Myocyte (in vitro differentiated cells): ENCODE results near the gene KCTD11. TPM values are rescaled to one million over a fixed set of nuclear protein-coding genes. Genes with fewer than 3 reads are reported as not detected.

Experiments
- DNase-seq: peaks from one replicate; pipeline ENCODE4 v3.0.0-alpha.2; 2012; ENCODE audit warnings: low read depth
- total RNA-seq: library from RNA; depleted of rRNA; stranded (reverse); fragments of >200 nt; gene quantifications from 2 replicates; pipeline ENCODE4 v1.2.3, GENCODE V29; 2014

Gene KCTD11
- total RNA-seq, 1 donor from 2014 or later: 10.0 TPM

DNA sequence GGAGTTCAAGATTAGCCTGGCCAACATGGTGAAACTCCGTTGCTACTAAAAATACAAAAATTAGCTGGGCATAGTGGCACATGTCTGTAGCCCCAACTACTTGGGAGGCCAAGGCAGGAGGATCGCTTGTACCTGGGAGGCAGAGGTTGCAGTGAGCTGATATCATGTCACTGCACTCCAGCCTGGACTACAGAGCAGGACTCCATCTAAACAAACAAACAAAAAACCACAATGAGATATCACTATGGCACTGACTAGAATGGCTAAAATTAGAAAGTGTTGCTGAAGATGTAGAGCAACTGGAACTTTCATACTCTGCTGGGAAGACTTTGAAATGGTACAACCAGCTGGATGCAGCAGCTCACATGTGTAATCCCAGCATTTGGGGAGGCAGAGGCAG, 22.4 kb downstream of the KCTD11 start:
- DNase-seq: peak; percentile 54

DNA sequence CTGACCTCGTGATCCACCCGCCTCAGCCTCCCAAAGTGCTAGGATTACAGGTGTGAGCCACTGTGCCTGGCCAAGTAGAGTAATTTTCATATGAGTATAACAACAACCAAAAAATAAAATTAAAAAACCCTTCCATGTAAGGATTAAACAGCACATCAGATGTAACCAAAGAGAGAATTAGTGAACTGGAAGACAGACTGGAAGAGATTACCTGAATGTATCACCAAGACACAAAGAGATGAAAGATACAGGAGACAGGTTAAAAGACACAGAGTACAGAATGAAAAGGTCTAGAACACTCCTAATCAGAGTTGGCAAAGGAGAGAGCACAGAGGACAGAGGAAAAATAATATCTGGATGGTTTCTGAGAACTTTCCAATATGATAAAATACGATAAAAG, 27.2 kb downstream of the KCTD11 start:
- no peak for DNase-seq

DNA sequence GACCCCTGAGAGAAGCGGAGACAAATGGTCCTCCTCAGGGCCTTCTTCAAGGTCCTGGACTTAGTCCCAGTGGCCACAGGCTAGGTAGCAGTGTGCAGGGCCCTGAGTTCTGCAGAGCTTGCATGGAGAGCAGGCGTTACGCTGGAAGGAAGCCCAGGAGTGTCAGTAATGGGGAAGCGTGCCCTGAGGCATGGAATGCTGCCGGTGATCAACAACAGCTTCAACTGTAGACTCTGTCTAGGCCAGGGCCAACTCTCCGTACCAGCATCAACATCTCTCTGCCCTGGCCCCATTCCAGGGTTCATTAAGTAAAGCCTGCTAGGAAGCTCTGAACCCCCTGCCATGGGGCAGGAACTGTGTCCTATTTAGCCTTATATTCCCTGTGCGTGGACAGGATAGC, 28.4 kb downstream of the KCTD11 start:
- DNase-seq: no peak

DNA sequence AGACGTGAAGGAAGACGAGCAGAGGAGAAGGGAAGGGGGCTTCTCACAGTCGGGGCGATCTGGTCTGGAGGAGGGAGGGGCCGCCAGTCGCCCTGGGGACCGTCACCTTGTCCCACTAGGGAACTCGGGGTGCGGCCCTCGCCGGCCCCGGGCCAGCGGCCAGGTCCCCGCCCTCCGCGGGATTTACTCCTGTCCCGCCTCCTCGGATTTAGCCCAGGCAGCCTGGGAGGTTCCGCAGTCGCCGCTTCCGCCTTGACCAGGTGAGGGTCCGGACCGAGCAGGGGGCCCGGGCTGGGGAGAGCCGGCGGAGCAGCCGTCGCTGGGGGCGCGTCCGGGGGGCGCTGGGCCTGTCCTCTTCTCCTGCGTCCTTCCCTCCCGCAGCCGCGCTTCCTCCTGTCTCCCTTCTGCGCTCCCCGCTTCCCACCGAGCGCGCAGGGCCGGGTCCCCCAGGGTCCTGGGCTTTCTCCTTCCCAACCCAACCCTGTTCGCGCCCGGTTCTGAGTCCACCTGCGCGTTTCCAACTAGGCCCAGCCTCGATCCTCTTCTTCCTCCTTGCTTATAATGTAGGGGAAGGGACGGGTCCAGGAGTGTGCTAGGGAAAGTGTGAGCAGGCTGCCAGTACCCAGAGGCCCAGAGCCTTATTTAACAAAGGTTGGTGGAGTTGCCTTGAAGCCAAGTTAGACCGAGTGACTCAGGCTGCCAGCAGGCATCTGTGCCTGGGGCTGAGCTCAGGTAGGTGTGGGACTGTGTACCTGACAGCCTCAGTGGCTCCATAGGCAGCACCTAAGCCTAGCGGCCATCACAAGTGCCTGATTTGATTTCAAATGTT, 29.1 kb downstream of the KCTD11 start, which contains the start of gene TNK1:
Gene TNK1, plus strand, starts transcription at position 235 of the 829 bp plus-strand sequence. CDS start 1,838 bp downstream, outside the sequence.
- DNase-seq: no peak

DNA sequence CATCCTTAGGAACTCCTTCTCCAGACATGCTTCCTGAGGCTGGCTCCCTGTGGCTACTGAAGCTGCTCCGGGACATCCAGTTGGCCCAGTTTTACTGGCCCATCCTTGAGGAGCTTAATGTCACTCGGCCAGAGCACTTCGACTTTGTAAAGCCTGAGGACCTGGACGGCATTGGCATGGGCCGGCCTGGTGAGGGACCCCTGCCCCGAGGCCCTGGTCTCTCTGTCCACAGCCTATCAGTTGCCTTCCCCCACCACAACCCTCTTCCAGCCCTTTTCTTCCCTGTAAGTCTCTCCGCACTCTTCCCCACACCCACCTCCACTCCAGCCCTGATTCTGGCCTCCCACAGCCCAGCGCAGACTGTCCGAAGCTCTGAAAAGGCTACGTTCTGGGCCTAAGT, 30.9 kb downstream of the KCTD11 start:
- DNase-seq: no peak

DNA sequence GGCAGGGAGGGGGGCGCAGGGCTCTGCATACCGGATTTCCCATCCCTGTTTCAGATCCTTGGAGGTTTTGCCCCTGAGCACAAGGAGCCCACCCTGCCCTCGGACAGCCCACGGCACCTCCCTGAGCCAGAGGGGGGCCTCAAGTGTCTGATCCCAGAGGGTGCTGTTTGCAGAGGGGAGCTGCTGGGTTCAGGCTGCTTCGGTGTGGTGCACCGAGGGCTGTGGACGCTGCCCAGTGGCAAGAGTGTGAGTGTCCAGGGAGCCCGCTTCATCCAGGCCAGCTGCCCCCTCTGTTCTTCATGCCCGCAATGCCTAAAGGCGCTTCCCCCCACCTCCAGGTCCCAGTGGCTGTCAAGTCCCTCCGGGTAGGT, 31.4 kb downstream of the KCTD11 start:
- DNase-seq: no peak

DNA sequence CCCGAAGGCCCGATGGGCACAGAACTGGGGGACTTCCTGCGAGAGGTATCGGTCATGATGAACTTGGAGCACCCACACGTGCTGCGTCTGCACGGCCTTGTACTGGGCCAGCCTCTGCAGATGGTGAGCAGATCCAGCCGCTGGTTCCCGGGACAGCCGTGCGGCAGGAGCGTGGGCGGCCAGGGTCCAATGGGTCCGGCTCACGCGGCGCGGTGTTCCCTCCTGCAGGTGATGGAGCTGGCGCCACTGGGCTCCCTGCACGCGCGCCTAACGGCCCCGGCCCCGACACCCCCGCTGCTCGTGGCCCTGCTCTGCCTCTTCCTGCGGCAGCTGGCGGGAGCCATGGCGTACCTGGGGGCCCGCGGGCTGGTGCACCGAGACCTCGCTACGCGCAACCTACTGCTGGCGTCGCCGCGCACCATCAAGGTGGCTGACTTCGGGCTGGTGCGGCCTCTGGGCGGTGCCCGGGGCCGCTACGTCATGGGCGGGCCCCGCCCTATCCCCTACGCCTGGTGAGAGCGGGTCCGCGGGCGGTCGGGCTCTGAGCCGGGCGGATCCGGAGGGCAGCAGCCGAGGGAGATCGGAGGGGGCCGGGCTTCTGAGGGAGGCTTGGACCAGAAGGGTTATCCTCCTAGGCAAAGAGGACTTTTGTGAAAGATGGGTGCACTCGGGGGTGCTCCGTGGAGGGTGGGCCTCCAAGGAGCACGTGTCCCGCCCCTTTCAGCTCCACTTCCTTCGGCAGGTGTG, 32.0 kb downstream of the KCTD11 start:
- DNase-seq: peak; percentile 10

DNA sequence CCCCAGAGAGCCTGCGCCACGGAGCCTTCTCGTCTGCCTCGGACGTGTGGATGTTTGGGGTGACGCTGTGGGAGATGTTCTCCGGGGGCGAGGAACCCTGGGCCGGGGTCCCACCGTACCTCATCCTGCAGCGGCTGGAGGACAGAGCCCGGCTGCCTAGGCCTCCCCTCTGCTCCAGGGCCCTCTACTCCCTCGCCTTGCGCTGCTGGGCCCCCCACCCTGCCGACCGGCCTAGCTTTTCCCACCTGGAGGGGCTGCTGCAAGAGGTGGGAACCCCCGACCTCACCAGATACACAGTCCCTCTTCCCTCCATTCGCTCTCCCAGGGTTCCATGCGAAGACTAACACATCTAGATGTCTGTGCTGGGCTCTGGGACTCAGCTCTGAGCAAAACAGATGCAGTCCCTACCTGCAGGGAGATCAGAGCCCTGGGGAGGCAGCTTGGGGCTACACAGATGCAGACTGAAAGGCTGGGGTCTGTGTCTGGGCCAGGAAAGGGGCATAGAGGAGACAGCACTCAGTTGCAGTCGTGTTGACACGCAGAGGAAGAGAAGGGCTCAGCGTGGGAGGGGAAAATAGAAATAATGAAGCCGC, 32.6 kb downstream of the KCTD11 start:
- DNase-seq: no peak

DNA sequence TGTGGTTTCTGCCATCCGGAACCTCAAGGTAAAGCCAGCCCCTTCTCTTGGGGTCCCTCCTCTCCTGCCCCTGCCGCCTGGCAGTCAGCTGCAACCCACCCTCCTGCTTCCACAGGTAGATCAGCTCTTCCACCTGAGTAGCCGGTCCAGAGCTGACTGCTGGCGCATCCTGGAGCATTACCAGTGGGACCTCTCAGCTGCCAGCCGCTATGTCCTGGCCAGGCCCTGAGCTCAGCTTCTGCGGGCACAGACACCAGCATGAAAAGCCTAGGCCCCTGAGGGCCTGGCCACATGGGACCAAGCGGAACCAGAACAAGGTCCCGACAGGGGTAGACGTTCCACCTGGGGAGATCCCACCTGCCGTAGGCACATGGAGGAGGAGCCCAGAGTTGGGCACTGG, 36.9 kb downstream of the KCTD11 start:
- DNase-seq: no peak

DNA sequence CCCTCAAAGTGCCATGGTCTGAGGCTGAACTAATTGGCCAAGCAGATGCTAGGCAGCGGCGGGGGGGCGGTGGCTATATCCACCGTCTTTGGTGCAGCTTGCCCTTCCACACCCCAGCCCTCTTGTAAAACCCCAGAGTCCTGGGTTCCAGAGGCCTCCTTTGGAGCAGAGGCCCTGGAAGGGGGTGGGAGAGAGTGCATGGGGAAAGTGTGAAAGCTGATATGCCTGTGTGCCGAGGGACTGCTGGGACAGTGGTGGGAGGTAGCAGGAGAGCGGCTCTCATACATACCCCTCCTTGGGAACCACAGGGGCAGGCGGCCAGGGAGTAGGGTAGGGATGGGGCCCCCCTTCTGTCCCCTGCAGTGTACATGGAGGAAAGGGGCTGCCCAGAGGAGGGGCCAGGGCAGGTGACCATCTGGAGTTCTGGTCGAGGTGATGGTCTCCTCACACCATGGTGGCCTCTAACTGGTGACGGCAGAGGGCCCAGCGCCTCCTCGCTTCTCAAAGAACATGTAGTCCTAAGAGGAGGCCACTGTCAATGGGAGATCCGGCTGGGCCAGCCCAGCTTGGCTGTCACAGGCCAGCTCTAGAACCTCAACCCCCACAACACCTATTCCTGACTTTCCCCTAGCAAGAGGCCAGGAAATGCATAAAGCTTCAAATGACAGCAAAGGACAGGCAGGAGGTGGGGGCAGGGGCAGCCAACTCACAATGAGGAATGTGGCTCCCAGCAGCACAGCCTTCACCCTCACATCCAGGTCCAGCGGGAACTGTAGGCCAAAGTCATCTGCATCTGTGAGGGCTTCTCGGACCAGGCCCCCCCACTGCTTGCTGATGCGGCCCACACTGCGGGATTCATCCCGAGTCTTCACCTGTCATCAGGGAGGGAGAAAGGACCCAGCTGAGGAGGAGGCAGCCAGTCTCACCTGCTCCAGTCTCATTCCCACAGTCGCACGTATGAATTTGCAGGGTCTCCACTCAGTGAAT, 38.3 kb downstream of the KCTD11 start:
- no peak for DNase-seq

DNA sequence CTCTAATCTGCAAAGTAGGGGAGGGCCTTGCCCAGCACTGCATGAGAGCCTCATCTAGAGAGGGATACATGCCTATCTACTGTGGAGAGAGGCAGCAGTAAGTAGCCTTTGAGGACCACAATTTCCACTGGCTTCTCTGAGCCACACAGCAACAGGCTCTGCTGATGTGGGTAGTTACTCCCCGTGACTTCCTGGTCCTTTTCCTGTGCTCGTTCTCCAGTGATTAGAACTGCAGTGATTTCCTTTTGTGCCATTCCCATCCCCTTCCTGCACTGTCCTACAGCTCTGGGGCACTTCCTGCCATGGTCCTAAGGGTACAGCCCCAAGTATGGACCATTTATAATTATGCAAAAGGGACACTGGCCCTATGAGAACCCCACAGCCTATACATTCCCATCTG, 39.3 kb downstream of the KCTD11 start:
- DNase-seq: no peak

DNA sequence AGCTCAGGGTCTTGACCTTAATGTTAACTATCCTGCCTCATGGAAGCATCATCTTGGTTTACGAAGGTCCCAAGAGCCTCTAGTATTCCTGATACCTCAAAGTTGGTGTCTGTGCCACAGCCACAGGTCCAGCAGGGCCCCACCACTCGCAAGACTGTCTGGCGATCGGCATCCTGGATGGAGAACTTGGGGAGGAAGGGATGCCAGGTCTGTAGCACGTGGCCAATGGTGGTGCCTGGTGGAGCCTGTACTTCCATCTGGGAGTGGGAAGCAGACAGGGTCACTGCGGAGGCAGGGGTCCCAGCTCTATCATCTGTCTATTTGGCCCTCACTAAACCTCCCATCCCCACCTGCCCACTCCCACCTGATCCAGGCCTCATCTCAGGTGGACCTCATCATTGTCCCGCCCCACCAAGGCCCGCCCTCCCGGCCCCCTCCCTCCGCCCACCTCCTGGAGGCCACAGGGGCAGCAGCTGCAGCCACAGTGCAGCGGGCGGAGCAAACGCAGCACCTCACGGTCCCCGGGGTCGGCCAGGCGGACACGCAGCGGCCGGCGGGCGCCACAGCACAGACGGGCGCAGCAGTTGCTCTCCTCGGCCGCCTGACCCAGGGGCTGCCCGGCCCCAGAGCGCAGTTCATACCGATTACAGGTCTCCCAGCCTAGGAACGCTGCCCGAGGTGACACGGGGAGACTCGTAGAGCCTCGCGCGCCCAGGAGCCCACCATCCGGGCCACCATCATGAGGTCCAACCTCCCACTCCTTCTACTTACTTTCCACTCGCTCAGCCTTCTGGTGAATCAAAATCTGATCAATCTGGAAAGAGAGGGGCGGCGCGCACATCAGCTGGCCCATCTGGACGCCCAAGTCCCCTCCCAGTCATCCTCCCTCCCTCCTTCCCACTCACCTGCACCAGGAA, 41.0 kb downstream of the KCTD11 start:
- no peak for DNase-seq

DNA sequence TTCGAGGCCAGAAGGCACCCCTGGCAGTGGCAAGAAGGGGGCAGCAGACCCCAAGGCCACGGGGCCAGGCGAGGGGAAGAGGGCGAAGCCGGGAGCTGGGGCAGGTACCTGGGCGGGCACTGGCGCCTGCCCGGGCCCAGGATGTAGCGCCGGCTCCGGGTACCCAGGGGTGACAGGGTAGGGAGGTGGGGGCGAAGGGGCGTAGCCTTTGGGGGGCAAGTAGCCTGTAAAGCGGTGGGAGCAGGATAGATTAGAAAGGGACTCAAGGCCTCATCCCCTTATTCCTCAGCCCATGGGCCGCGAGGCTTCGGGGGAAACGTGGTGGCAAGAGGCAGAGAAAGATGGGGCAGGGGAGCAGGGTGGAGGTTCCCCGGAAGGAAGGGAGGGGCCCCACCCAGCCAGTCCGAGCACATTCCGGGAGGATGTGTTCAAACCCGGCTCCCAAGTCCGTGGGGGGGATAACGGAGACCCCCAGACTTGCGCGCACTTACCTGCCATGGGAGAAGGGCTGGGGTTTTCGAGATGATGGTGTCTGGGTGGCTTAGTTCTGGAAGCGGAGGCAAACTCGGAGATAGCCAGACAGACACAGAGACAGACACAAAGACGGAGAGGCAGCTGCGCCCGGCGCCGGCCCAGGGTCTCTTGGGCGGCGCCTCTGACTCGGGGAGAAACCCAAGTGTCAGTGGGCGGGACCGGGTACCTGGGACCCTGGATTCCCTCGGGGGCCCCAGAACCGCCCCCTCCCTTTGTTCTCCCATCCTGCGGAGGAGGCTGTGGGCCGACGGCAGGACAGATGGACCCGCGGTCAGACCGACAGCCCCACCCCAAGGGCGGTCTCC, 41.9 kb downstream of the KCTD11 start:
- DNase-seq: peak; percentile 51

DNA sequence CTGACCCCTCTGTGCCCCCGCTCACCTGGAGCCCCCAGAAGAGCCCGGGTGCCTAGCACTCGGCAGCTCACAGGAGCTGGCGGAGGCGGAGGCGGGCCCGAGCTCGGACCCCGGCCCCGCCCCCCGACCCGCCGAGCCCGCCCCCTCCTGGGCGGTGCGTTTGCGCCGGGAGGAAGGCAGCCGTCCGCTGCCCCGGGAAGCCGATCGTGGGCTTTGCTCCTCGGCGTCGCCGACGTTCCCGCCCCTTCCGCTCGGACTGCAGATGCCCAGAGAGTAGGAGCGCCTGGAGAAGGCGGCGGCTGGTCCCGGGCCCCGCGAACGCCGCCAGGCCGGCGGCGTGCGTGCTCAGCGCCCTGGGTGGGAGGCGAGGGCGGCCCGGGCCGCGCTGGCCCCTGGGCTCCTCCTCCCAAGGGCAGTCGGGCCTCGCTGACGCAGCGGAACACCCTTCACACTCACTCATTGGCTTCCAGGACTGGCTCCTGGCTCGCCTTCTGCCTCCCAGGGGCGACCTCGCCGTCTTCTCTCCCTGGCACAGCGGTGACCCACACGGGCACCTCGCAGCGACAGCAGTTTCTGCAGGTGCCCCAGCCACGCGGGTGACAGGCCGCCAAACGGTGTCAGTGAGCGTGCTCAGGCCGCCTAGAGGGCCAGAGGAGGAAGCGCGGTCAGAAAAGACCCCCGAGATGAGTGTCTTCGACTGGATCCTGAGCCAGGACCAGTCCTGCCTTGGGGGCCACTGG, 42.7 kb downstream of the KCTD11 start, which contains the start of gene PLSCR3:
Gene PLSCR3, minus strand, starts transcription at position 74 of the 740 bp plus-strand sequence. CDS start 415 bp downstream, outside the sequence.
- peak; percentile 82 for DNase-seq

DNA sequence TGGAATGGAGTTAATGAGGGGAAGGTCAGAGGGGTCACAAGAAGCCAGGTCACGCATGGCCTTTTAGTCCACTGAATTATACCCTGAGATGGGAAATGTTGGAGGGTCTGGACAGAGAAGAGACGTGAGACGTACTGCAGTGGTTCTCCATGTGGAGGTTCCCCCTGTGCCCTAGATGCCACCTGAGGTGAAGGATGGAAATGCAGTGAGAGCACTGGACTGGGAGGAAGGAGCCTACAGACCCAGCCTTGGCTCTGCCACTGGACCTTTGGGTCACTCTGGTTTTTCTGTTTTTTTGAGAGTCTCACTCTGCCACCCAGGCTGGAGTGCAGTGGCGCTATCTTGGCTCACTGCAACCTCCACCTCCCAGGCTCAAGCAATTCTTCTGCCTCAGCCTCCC, 44.2 kb downstream of the KCTD11 start:
- DNase-seq: no peak

DNA sequence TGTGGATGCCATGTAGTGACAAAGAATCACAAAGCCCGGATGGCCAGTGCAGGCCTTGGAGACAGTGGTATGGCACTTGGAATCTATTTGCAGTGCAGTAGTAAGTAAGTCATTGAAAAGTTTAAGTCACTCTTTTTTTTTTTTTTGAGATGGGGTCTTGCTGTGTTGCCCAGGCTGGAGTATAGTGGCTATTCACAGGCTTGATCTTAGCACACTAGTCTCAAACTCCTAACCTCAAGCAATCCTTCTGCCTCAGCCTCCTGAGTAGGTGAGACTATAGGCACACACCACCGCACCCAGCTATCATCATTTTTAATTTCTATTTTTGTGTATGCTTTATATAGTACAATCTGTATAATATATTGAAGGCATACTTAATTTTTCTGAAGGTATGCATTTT, 46.6 kb downstream of the KCTD11 start:
- no peak for DNase-seq

DNA sequence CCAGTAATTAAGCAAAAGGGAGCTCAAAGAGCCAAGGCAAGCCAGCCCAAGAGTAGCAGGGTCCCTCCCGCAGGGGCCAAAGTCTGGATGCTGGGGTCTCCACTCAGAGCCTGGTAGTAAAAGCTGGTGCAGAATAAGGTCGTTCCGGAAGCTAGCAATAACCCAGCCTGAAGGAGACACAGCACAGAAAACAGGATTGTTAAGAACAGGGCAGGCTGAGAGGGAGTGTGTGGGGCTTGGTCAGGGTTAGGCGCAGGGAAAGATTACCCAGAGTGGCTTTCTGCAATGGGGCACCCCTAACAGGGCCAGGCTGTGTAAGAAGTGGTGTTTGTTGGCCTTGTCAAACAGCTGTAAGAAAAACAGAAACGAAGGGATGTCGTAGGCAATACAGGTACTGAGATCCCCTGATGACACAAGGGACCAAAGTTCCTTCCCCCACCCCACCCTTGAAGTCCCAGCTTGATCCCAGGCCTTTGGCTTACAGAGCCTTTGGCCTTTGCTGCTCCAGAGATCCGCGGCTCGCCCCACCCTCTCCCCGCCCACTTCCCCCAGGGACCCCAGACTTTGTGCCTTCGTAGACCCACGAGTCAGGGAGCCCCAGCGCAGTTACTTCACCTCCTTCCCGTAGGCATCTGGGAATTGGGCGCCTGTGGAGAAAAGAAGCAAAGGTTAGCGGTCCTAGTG, 51.2 kb downstream of the KCTD11 start:
- DNase-seq: no peak

DNA sequence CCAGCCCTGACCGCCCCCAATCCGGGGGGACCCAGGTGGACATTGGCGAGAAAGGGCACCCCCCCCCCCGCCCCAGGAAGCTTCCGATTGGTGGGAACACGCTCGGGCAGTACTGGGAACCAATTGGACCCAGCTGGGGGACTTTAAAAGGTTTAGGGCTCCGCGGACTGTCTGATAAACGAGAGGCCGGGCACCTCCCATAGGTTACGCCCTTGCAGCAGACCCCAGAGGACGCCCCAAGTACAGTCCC, 51.7 kb downstream of the KCTD11 start:
- peak; percentile 83 for DNase-seq
